SH-SY5Y (cell line): ENCODE measurements around the gene DAB2IP.

ENCODE experiments used
- GATA2 ChIP-seq: IDR thresholded peaks from 2 replicates; pipeline ENCODE4 v1.6.1; 2011; ENCODE audit warnings: mild to moderate bottlenecking, low read depth, low read length
- GATA3 ChIP-seq: IDR thresholded peaks from 2 replicates; pipeline ENCODE4 v1.6.1; 2011; ENCODE audit warnings: low read depth, mild to moderate bottlenecking, low read length, moderate library complexity

The DAB2IP gene

DNA sequence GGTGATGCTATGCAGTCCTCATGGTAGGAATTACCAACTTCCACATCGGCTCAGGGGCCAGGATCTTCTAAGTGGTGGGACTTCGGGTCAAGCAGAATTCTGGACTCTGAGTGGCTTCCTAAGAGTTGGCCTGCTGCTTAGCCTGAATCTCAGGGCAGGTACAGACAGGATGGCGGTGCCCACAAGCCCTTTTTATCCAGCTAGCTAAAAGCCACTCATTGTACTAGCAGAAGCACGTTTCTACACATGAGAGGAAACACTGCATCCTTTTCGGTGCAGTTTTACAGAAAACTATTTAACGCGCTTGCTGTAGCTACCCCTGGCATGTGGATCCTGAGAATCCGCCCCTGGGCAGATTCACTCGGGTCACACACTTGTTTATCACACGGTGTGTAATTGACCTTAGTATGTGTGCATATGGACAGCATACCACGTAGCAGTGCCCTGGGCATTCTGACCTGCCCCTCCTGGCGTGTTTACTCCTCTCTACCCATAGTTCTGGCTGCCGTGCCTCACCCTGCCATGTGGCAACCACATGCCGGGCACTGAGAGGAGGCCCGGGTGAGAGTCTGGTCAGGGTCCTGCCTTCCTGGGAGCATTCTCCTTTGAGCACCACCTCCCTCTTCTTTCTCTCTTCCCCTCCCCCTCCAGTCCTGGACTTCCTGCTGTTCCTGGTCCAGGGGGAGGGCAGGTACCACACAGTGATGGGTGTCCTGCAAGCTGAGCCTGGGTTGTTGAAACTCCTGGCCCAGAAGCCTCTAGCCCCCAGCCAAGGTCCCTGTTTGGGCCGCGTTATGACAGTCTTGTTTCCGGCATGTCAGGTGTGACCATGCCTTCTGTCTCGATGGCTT, 65.9 kb downstream of the DAB2IP start:
- TF ChIP-seq GATA2 (no peak), GATA3 (no peak)

GRCh38 chr9:121718084-121718483, 66.7 kb downstream of the DAB2IP start:
- TF ChIP-seq GATA3 (no peak), GATA2 (no peak)

DNA sequence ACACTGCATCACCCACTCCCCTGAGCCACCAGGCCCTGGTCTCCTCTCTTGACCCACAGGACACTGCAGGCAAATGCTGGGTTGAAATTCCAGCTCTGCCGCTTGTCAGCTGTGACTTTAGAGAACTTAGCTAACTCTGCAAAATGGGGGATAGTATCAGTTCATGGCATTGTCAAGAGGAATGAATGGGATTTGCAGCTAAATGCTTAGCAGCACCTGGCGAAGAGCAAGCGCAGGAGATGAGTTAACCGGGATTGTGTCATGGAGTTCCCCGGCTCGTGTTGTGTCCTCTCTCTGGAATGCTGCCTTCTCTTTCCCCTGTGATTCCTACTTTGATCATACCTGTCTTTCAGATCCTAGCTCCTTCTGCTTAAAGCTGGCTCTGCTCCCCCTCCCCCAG, 67.1 kb downstream of the DAB2IP start:
- TF ChIP-seq GATA3: no peak

DNA sequence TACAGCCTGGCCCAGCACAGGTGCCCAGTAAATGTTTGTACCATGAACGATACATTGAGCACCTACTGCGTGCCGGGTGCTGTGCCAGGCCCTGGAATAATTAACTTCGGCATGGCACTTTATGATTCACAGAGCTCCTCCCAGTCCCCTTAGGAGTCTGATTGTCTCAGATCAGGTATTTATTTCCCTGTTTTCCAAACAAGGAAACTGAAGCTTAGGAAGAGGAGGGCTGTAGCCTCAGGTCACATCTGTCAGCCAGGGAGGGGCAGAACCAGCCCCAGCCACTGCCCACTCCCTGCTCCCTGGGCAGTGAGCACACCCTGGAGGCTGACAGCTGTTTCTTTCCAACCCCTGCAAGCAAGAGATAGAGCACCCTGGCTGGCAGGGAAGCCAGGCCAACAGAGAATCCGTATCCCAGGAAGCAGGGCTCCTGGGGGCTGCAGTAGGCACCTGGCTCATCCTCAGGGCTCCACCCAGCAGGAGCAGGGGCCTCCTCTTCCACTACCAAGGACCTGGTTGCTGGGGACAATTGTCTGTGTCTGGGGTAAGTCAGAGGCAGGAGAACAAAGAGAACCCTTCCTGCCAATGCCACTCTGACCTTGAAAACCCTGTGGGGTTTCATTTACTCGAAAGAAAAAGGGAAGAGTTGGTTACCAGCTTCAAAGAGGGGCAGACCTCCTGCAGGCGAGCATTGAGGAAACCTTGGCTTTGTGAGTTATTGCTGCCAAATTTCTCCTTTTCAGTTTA, 69.0 kb downstream of the DAB2IP start:
- TF ChIP-seq GATA2 (no peak), GATA3 (no peak)

DNA sequence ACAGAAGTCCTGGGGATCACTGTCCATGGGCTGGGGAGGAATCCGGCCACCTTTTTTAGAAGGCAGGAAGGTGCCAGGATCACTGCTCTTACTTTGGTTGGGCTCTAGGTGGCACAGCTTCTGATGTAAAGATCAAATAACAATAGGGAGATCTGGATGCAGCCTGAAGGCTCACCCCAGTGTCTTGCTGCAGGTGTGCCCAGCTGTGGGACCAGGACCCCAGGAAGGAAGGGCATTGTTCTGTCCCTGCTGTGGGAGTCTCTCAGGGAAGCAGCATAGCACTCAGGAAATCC, 69.6 kb downstream of the DAB2IP start:
- TF ChIP-seq GATA3 (no peak), GATA2 (no peak)

GRCh38 chr9:121721770-121722169, 70.3 kb downstream of the DAB2IP start:
- TF ChIP-seq GATA2 (no peak), GATA3 (no peak)

- TF ChIP-seq GATA2 (no peak), GATA3 (no peak)
Measured at GRCh38 chr9:121725008-121725775, 73.8 kb downstream of the DAB2IP start.

- TF ChIP-seq GATA3 (no peak), GATA2 (no peak)
Measured at GRCh38 chr9:121727295-121728020, 76.0 kb downstream of the DAB2IP start.

- TF ChIP-seq GATA3 (no peak), GATA2 (peak; percentile 22; the same call in 1 of the 2 replicates)
Measured at GRCh38 chr9:121728916-121729315, 77.5 kb downstream of the DAB2IP start.

- TF ChIP-seq GATA2 (no peak), GATA3 (no peak)
Measured at GRCh38 chr9:121729769-121730562, 78.5 kb downstream of the DAB2IP start.

DNA sequence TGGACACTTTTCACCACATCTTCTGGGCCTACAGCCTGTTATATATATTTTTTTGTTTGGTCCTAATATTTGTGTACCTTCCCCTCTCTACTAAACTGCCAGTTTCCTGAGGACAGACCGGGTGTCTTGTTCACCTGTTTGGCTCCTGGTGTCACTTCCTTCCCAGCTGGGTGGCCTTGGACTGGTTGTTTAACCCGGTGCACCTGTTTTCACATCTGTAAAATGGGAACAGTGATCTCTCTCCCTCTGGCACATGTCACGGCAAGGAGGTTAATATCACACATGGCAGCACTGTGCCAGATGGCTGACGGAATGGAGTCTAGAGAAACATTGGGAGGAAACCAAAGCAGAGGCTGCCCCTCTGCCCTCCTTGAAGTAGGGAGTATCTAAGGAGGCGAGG, 79.7 kb downstream of the DAB2IP start:
- TF ChIP-seq GATA3 (no peak), GATA2 (no peak)

GRCh38 chr9:121731919-121732318, 80.5 kb downstream of the DAB2IP start:
- no peak for TF ChIP-seq GATA3
- TF ChIP-seq GATA2: no peak

DNA sequence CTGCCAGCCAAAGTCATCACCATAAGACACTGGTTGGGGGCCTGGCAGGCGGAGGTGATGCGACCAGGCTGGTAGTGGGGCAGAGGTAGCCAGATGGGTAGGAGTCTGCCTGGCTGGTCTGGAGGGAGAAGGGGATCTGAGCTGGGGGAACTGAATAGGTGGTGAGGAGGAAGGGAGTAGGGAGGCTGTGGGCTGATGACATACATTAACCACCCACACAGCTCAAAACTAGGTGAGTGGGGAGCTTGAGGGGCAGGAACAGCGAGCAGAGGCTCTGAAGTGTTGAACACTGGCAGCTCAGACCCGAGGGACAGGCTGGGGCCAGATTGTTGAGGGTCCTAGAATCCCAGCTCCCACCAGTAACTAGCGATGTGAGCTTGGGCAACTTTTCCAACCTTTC, 81.0 kb downstream of the DAB2IP start:
- TF ChIP-seq GATA2: no peak
- TF ChIP-seq GATA3: no peak
